Ovary (tissue), 9 donors: ENCODE data around the gene ACAP2. TPM values are rescaled to one million over a fixed set of nuclear protein-coding genes. Genes with fewer than 3 reads are reported as not detected.

ENCODE experiments used
- DNase-seq, 5 donors: peaks; one replicate each; pipeline ENCODE4 v3.0.0-alpha.2; 2019 to 2020
- H3K27ac ChIP-seq, 2 donors: fragments of 200-600 bp; one replicate each; pipeline versions ENCODE4 v1.5.1 to v1.8.0; 2019 to 2022
- H3K27me3 ChIP-seq: fragments of 200-600 bp; one replicate; pipeline ENCODE4 v1.8.0; 2022
- H3K36me3 ChIP-seq: fragments of 200-600 bp; sonication (generic); one replicate; pipeline ENCODE4 v1.5.1; 2019
- H3K4me1 ChIP-seq: one replicate; pipeline ENCODE4 v1.8.1; 2013; ENCODE audit warnings: mild to moderate bottlenecking, moderate library complexity; ENCODE audit not compliant: insufficient read depth
- H3K4me3 ChIP-seq: fragments of 200-600 bp; sonication (generic); one replicate; pipeline ENCODE4 v1.5.1; 2017
- H3K9me3 ChIP-seq, 2 donors: fragments of 200-600 bp in 1 of 2; sonication (generic) in 1 of 2; one replicate each; pipeline versions ENCODE4 v1.5.1 to v1.8.1; 2013 to 2019; ENCODE audit warnings: mild to moderate bottlenecking in 1 of 2, moderate library complexity in 1 of 2
- CTCF ChIP-seq, 3 donors: fragments of 450-650 bp in 2 of 3; fragments of 200-600 bp in 1 of 3; IDR thresholded peaks; one replicate each; pipeline versions ENCODE4 v1.5.1 to v1.8.0; 2016 to 2022; ENCODE audit warnings: antibody characterized with exemption in 3 of 3, mild to moderate bottlenecking in 1 of 3
- EP300 ChIP-seq: sonication (generic); formaldehyde crosslinking; IDR thresholded peaks from one replicate; pipeline ENCODE4 v1.6.1; 2017; ENCODE audit warnings: antibody characterized with exemption
- POLR2A ChIP-seq: fragments of 450-650 bp; IDR thresholded peaks from one replicate; pipeline ENCODE4 v1.6.1; 2017; ENCODE audit warnings: antibody characterized with exemption, mild to moderate bottlenecking, moderate library complexity
- WGBS, 3 donors: extraction: QIAGEN DNeasy Blood & Tissue Kit in 1 of 3; methylation state at CpG; one replicate each; pipeline versions ENCODE4 v1.1.5 to v1.1.7; 2013 to 2017; 5-methylcytosine and 5-hydroxymethylcytosine counted together
- intact Hi-C, 4 donors: fragments of 100-400 bp; cut with DNase I; formaldehyde crosslinking; loops; one replicate each; pipeline versions ENCODE4 v1.11.0 to v1.15.1; 2022 to 2023
- polyA plus RNA-seq, 2 donors: library from polyadenylated mRNA; stranded (reverse); fragments of 200-250 nt in 1 of 2; fragments of 350-450 nt in 1 of 2; fragmentation: Illumina TruSeq in 1 of 2; extraction: RNeasy Lipid Tissue Mini Kit (QIAGEN cat#74804) in 1 of 2; gene quantifications; one replicate each; pipeline ENCODE4 v1.2.3, GENCODE V29; 2013 to 2014
- total RNA-seq, 7 donors: library from RNA; depleted of rRNA in 2 of 7; stranded (reverse); fragments of >200 nt in 2 of 7; fragmentation: NEBNext Ultra II Directional in 3 of 7; extraction: Animal tissue kit (Norgen Biotek cat#: 25700) in 3 of 7; gene quantifications; one replicate each; pipeline versions ENCODE4 v1.1.0 to v1.2.4, GENCODE V29; 2016 to 2023
- donor health status: DM: no; HTN: no; CAD: no; lungs with moderate emphysema.
- donor health status: DM: no; HTN: no; CAD: no.
- donor health status: Bipolar disorder and iron deficiency.
- donor health status: DM: yes; HTN: yes; CAD: no.
- donor health status: DM: no; HTN: no; CAD: no.
- donor health status: DM: yes; HTN: yes; CAD: no.

ACAP2 gene
- total and polyA plus RNA-seq, 9 donors = 15.1 to 66.8 (median 49.4) TPM

- no peak for DNase-seq
- no peak overlapping the region for H3K27ac ChIP-seq
- no peak for TF ChIP-seq CTCF (IDR thresholded peaks at IDR 0.05)
- no peak for TF ChIP-seq EP300
- no peaks in the 10 kb centered on the region for H3K4me1 ChIP-seq
- H3K4me3 ChIP-seq = no peak overlapping the region
- no peaks in the 10 kb centered on the region for H3K27me3 ChIP-seq
- H3K36me3 ChIP-seq = no peaks in the 10 kb centered on the region
- intact Hi-C loops = no loop called here
- WGBS, 3 donors = 92 to 97% (median 93%) methylated on average over 4 of the region's 4 CpGs
- no peaks in the 10 kb centered on the region for H3K9me3 ChIP-seq
These were observed 32.3 kb downstream of the ACAP2 start for GRCh38 chr3:195410546-195410945.

GRCh38 chr3:195407531-195408409 lies 35.0 kb downstream of the ACAP2 start:
- intact Hi-C loops = no loop called here
- WGBS, 3 donors = 88 to 93% (median 90%) methylated on average over 12 of the region's 12 CpGs

GRCh38 chr3:195405651-195406050 lies 37.2 kb downstream of the ACAP2 start:
- Histone ChIP-seq H3K9me3 (no peaks in the 10 kb centered on the region), H3K4me3 (no peak overlapping the region), H3K4me1 (peaks cover 3% of the 10 kb centered on the region), H3K27ac (no peak overlapping the region), H3K27me3 (no peaks in the 10 kb centered on the region), H3K36me3 (no peaks in the 10 kb centered on the region)
- WGBS, 3 donors = 83 to 88% (median 87%) methylated on average over 2 of the region's 2 CpGs
- intact Hi-C loops = loop anchor here in 1 of 4 donors (2.0 kb wide), 1 partner anchor 59 kb away; no protein-coding TSS in a partner anchor
- no peak for DNase-seq
- TF ChIP-seq POLR2A = no peak

More at GRCh38 chr3:195407531-195408409, 35.0 kb downstream of the ACAP2 start:
- TF ChIP-seq EP300 (no peak), CTCF (IDR thresholded peaks at IDR 0.05) (no peak), POLR2A (no peak)
- H3K4me1 ChIP-seq = peaks cover 1% of the 10 kb centered on the region
- no peaks in the 10 kb centered on the region for H3K36me3 ChIP-seq
- H3K4me3 ChIP-seq = no peak overlapping the region
- no peak for DNase-seq
- no peaks in the 10 kb centered on the region for H3K27me3 ChIP-seq
- no peak overlapping the region for H3K27ac ChIP-seq
- H3K9me3 ChIP-seq = no peaks in the 10 kb centered on the region

GRCh38 chr3:195403841-195404408 lies 38.9 kb downstream of the ACAP2 start:
- H3K4me3 ChIP-seq = no peak overlapping the region
- H3K27me3 ChIP-seq = no peaks in the 10 kb centered on the region
- no peaks in the 10 kb centered on the region for H3K36me3 ChIP-seq
- intact Hi-C loops = loop anchor here in 1 of 4 donors (2.0 kb wide), 1 partner anchor 57 kb away; no protein-coding TSS in a partner anchor
- H3K4me1 ChIP-seq = peaks cover 3% of the 10 kb centered on the region
- no peak for TF ChIP-seq EP300
- TF ChIP-seq CTCF (IDR thresholded peaks at IDR 0.05) = no peak
- TF ChIP-seq POLR2A = no peak
- no peak overlapping the region for H3K27ac ChIP-seq
- DNase-seq = no peak
- no peaks in the 10 kb centered on the region for H3K9me3 ChIP-seq
- WGBS, 3 donors = 83 to 89% (median 84%) methylated on average over 4 of the region's 4 CpGs

GRCh38 chr3:195403244-195403643 lies 39.6 kb downstream of the ACAP2 start:
- no peak overlapping the region for H3K4me3 ChIP-seq
- no peaks in the 10 kb centered on the region for H3K27me3 ChIP-seq
- H3K4me1 ChIP-seq = peaks cover 3% of the 10 kb centered on the region
- DNase-seq = no peak
- WGBS, 3 donors = 91 to 95% (median 94%) methylated on average over 4 of the region's 4 CpGs
- no peaks in the 10 kb centered on the region for H3K36me3 ChIP-seq
- H3K27ac ChIP-seq = no peak overlapping the region
- intact Hi-C loops = no loop called here
- H3K9me3 ChIP-seq = no peaks in the 10 kb centered on the region
- TF ChIP-seq EP300 = no peak
- no peak for TF ChIP-seq POLR2A
- TF ChIP-seq CTCF (IDR thresholded peaks at IDR 0.05) = no peak
